PC-9 (cell line): ENCODE data around the gene CRADD. TPM values are rescaled to one million over a fixed set of nuclear protein-coding genes. Genes with fewer than 3 reads are reported as not detected.

ENCODE experiments used
- BruUV-seq: library from RNA; stranded (reverse); fragments of 400-500 nt; replicated peaks from 2 replicates; lab custom pipeline; 2021; lab: Mats Ljungman, UMichigan
- CTCF ChIA-PET: fragments of 300-600 bp; sonication (Branson Sonifier 250); formaldehyde crosslinking; loops from one replicate; lab custom pipeline; 2022; ENCODE audit warnings: antibody characterized with exemption; lab: Charles Lee
- POLR2A ChIA-PET: fragments of 300-600 bp; sonication (Branson Sonifier 250); formaldehyde crosslinking; loops from one replicate; lab custom pipeline; 2022; ENCODE audit warnings: antibody characterized with exemption; ENCODE audit not compliant: unreplicated experiment; lab: Charles Lee
- DNase-seq, 2 experiments: peaks; one replicate each; pipeline versions ENCODE4 v3.0.0 to v3.0.0-alpha.2; 2015 to 2022; ENCODE audit warnings: mixed read lengths in 1 of 2
- H2AFZ ChIP-seq: fragments of 200-600 bp; sonication (generic); 2 replicates; pipeline ENCODE4 v1.8.1; 2017; ENCODE audit warnings: antibody characterized with exemption
- H3F3A ChIP-seq: fragments of 200-600 bp; sonication (generic); 2 replicates; pipeline ENCODE4 v1.8.1; 2017; ENCODE audit warnings: antibody characterized with exemption, mild to moderate bottlenecking, low read depth; ENCODE audit not compliant: insufficient read depth
- H3K27ac ChIP-seq: fragments of 200-600 bp; sonication (generic); 2 replicates; pipeline ENCODE4 v1.6.1; 2016; ENCODE audit warnings: mixed run types
- H3K27me3 ChIP-seq: fragments of 200-600 bp; sonication (generic); 2 replicates; pipeline ENCODE4 v1.6.1; 2016; ENCODE audit warnings: low read depth, mixed run types; ENCODE audit not compliant: insufficient read depth
- H3K36me3 ChIP-seq: fragments of 200-600 bp; sonication (generic); 2 replicates; pipeline ENCODE4 v1.6.1; 2016; ENCODE audit warnings: low read depth, mixed run types
- H3K4me1 ChIP-seq: fragments of 200-600 bp; sonication (generic); replicated peaks from 2 replicates; pipeline ENCODE4 v1.6.1; 2016; ENCODE audit warnings: mixed run types; ENCODE audit not compliant: insufficient read depth
- H3K4me2 ChIP-seq: fragments of 200-600 bp; sonication (generic); 2 replicates; pipeline ENCODE4 v1.6.1; 2017; ENCODE audit warnings: mixed run types
- H3K4me3 ChIP-seq: fragments of 200-600 bp; sonication (generic); 2 replicates; pipeline ENCODE4 v1.6.1; 2016; ENCODE audit warnings: mixed run types
- H3K79me2 ChIP-seq: fragments of 200-600 bp; sonication (generic); 2 replicates; pipeline ENCODE4 v1.6.1; 2017; ENCODE audit warnings: low read depth, mixed run types
- H3K9me2 ChIP-seq: fragments of 200-600 bp; sonication (generic); 2 replicates; pipeline ENCODE4 v1.8.1; 2017; ENCODE audit warnings: mild to moderate bottlenecking; ENCODE audit not compliant: insufficient read depth
- H3K9me3 ChIP-seq: fragments of 200-600 bp; sonication (generic); 2 replicates; pipeline ENCODE4 v1.8.1; 2016; ENCODE audit warnings: low read depth; ENCODE audit not compliant: insufficient read depth
- H4K20me1 ChIP-seq: fragments of 200-600 bp; sonication (generic); 2 replicates; pipeline ENCODE4 v1.8.1; 2017; ENCODE audit not compliant: insufficient read depth
- CTCF ChIP-seq: fragments of 200-600 bp; sonication (generic); conservative IDR thresholded peaks from 2 replicates; pipeline ENCODE4 v1.6.1; 2017; ENCODE audit warnings: mixed run types, antibody characterized with exemption, mild to moderate bottlenecking, moderate library complexity
- EZH2 ChIP-seq: fragments of 200-600 bp; sonication (generic); IDR thresholded peaks from 2 replicates; pipeline ENCODE4 v1.8.0; 2017; ENCODE audit warnings: antibody characterized with exemption, low read depth
- intact Hi-C: fragments of 100-400 bp; cut with micrococcal nuclease; formaldehyde crosslinking; loops from one replicate; pipeline ENCODE4 v1.10.0; 2022; ENCODE audit not compliant: unreplicated experiment
- total RNA-seq: library from RNA; stranded (reverse); gene quantifications from 2 replicates; pipeline ENCODE4 v1.2.3, GENCODE V29; 2021

The CRADD gene
- total RNA-seq, 1 experiment from 2014 or later, result 7.6 TPM

- CTCF ChIA-PET, result no interaction called here
- BruUV-seq, result no TSS peak
These were observed 180.2 kb downstream of the CRADD start for GRCh38 chr12:93857279-93857938.

GRCh38 chr12:93857991-93858447 is 180.8 kb downstream of the CRADD start:
- H3K9me2 ChIP-seq, result no peaks in the 10 kb centered on the region
- no peak overlapping the region for H2AFZ ChIP-seq
- no peak overlapping the region for H3K4me3 ChIP-seq
- no peaks in the 10 kb centered on the region for H3K36me3 ChIP-seq
- no peak overlapping the region for H3K27ac ChIP-seq
- BruUV-seq, result no TSS peak
- no peak overlapping the region for H3K4me2 ChIP-seq
- no peaks in the 10 kb centered on the region for H3K79me2 ChIP-seq
- no peaks in the 10 kb centered on the region for H3K4me1 ChIP-seq
- intact Hi-C loops, result no loop called here
- H3K27me3 ChIP-seq, result no peaks in the 10 kb centered on the region
- H3K9me3 ChIP-seq, result no peaks in the 10 kb centered on the region
- TF ChIP-seq CTCF, result no peak
- no peaks in the 10 kb centered on the region for H3F3A ChIP-seq
- no peak for DNase-seq
- ChIA-PET CTCF (no interaction called here), POLR2A (no interaction called here)
- no peaks in the 10 kb centered on the region for H4K20me1 ChIP-seq

More at GRCh38 chr12:93857279-93857938, 180.2 kb downstream of the CRADD start:
- Histone ChIP-seq H3K36me3 (no peaks in the 10 kb centered on the region), H3K4me2 (no peak overlapping the region), H3K9me2 (no peaks in the 10 kb centered on the region), H3K27ac (no peak overlapping the region), H2AFZ (no peak overlapping the region), H3K9me3 (no peaks in the 10 kb centered on the region), H3K4me3 (no peak overlapping the region), H3K79me2 (no peaks in the 10 kb centered on the region), H4K20me1 (no peaks in the 10 kb centered on the region), H3K4me1 (no peaks in the 10 kb centered on the region), H3F3A (no peaks in the 10 kb centered on the region), H3K27me3 (no peaks in the 10 kb centered on the region)
- intact Hi-C loops, result no loop called here
- DNase-seq, result no peak
- TF ChIP-seq EZH2 (no peak), CTCF (no peak)
- POLR2A ChIA-PET, result no interaction called here

GRCh38 chr12:93860668-93861373 is 183.6 kb downstream of the CRADD start:
- intact Hi-C loops, result no loop called here
- H3K27ac ChIP-seq, result no peak overlapping the region
- no peak overlapping the region for H3K4me3 ChIP-seq
- H3K79me2 ChIP-seq, result no peaks in the 10 kb centered on the region
- 0 out of 2 replicates have a peak, but pooled peaks cover 5% of the 10 kb centered on the region for H3K9me3 ChIP-seq
- no peak for DNase-seq
- H4K20me1 ChIP-seq, result no peaks in the 10 kb centered on the region
- no peak overlapping the region for H3K4me2 ChIP-seq
- TF ChIP-seq CTCF, result no peak
- TF ChIP-seq EZH2, result no peak
- POLR2A ChIA-PET, result no interaction called here
- BruUV-seq, result no TSS peak
- no peaks in the 10 kb centered on the region for H3K27me3 ChIP-seq
- H3K4me1 ChIP-seq, result no peaks in the 10 kb centered on the region
- no peaks in the 10 kb centered on the region for H3K9me2 ChIP-seq
- CTCF ChIA-PET, result no interaction called here
- H2AFZ ChIP-seq, result no peak overlapping the region
- H3K36me3 ChIP-seq, result no peaks in the 10 kb centered on the region
- no peaks in the 10 kb centered on the region for H3F3A ChIP-seq
